Renal pelvis (tissue), 4 donors: Measurements from ENCODE around the gene KLHL2. TPM values are rescaled to one million over a fixed set of nuclear protein-coding genes. Genes with fewer than 3 reads are reported as not detected.

Experiments
- DNase-seq: peaks from one replicate; pipeline ENCODE4 v3.0.0-alpha.2; 2013
- polyA plus RNA-seq, 3 donors: library from polyadenylated mRNA; unstranded; fragments of 120-200 nt; gene quantifications; one replicate each; pipeline ENCODE4 v1.2.1, GENCODE V29; 2013; ENCODE audit not compliant: insufficient read length in 3 of 3

KLHL2 gene
- polyA plus RNA-seq, 3 donors: 16.4 to 24.6 (median 21.6) TPM

DNA sequence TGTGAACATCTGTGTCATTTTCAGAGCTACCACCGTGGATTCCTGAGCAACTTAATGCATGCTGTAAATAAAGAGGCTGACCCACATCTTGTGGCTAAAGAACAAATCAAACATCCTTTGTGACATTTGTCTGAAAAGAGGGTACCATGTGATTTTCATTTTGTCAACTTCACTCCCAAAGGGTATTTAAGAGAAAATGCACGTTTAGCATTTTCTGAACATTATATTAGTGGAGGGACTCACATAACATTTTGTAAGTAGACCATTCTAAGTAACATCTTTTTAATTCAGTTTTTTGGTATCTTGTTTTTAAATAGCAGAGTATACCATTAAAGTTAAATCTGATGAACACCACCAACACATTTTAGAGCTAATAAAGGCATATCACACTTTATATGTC, 154.4 kb downstream of the KLHL2 start:
- DNase-seq: no peak

GRCh38 chr4:165364452-165365080, 157.2 kb downstream of the KLHL2 start:
- DNase-seq: no peak

GRCh38 chr4:165367040-165367439, 159.7 kb downstream of the KLHL2 start:
- DNase-seq: no peak

DNA sequence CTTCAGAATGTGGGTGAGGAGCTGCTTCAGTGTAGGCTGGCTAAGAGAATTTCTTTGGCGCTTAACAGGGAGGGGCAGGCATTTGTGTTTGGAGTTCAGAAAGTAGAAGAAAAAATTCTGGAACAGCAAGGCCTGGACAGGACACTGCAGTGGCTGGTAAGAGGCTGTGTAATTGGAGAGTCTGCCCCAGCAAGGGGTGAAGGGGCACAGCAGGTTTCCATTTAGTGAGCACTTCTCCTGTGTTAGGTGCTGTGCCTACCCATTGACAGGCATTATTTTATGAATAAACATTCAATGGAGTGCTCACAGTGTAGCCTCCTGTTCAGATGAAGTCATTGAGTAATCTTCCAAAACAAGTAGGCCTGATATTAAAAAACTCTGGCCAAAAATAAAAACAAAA, 160.8 kb downstream of the KLHL2 start:
- no peak for DNase-seq

DNA sequence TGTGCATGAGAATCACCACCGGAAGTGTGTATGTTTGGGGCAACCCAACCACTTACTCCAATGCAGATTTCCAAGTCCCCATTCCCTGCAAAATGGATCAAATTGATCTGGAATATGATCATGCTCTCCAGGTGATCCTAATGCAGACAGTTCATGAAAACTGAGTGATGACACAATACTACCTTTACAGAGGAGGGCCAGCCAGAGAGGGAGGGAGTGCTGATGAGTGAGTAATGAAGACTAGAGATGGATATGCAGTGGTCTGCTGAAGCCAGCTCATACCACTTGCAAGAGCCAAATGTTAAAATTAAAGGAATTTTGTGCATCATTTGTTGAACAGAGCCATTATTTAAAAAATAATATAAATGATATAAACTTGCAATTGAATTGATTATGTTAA, 161.2 kb downstream of the KLHL2 start:
- DNase-seq: no peak

- no peak for DNase-seq
Measured at GRCh38 chr4:165369522-165369921, 162.2 kb downstream of the KLHL2 start.

GRCh38 chr4:165370530-165370929, 163.2 kb downstream of the KLHL2 start:
- DNase-seq: no peak

Other genes starting within 250 kb of the KLHL2 start
- 1 to 10 TPM; 2.5 to 3.7 (median 3.4) TPM for gene TRIM61, start 229.9 kb upstream of the KLHL2 start, polyA plus RNA-seq
- gene TRIM60, start 175.6 kb upstream of the KLHL2 start, polyA plus RNA-seq: not detected
- under 1 TPM in 1 of 3 donors, not detected in 2; 0.09 TPM for gene TRIM75, start 153.7 kb upstream of the KLHL2 start, polyA plus RNA-seq
- 10 to 100 TPM; 28.8 to 39.7 (median 28.8) TPM for gene TMEM192, start 94.7 kb upstream of the KLHL2 start, polyA plus RNA-seq
- 10 to 100 TPM; 59.6 to 90.0 (median 73.1) TPM for gene MSMO1, start 120.1 kb downstream of the KLHL2 start, polyA plus RNA-seq
- 100 to 1,000 TPM in 1 of 3 donors, 10 to 100 TPM in 2; 89.0 to 152 (median 96.9) TPM for gene CPE, start 171.4 kb downstream of the KLHL2 start, polyA plus RNA-seq